H9 (cell line): ENCODE data around the gene SARS1. TPM values are rescaled to one million over a fixed set of nuclear protein-coding genes. Genes with fewer than 3 reads are reported as not detected.

ENCODE experiments used
- DNase-seq: peaks from one replicate; pipeline ENCODE4 v3.0.0-alpha.2; 2017
- H2AFZ ChIP-seq: one replicate; pipeline ENCODE4 v1.6.1; 2013; ENCODE audit warnings: mild to moderate bottlenecking, low read length, control low read depth, moderate library complexity
- H2AK5ac ChIP-seq: 2 replicates; pipeline ENCODE4 v1.6.1; 2013; ENCODE audit warnings: low read length, control low read depth, mixed read lengths; ENCODE audit not compliant: insufficient read length
- H2BK120ac ChIP-seq: one replicate; pipeline ENCODE4 v1.6.1; 2013; ENCODE audit warnings: low read depth, mild to moderate bottlenecking, low read length, control low read depth, inconsistent platforms; ENCODE audit not compliant: poor library complexity, severe bottlenecking
- H2BK12ac ChIP-seq: 2 replicates; pipeline ENCODE4 v1.6.1; 2013; ENCODE audit warnings: low read length, control low read depth, mixed read lengths, low read depth; ENCODE audit not compliant: insufficient read length
- H2BK15ac ChIP-seq: 2 replicates; pipeline ENCODE4 v1.6.1; 2013; ENCODE audit warnings: low read depth, low read length, control low read depth
- H2BK20ac ChIP-seq: one replicate; pipeline ENCODE4 v1.6.1; 2013; ENCODE audit warnings: low read depth, mild to moderate bottlenecking, low read length, control low read depth, inconsistent platforms; ENCODE audit not compliant: poor library complexity, severe bottlenecking
- H2BK5ac ChIP-seq: 2 replicates; pipeline ENCODE4 v1.6.1; 2013; ENCODE audit warnings: low read length, control low read depth, mixed read lengths; ENCODE audit not compliant: insufficient read length
- H3K14ac ChIP-seq: 2 replicates; pipeline ENCODE4 v1.6.1; 2013; ENCODE audit warnings: low read length, control low read depth; ENCODE audit not compliant: insufficient read depth
- H3K18ac ChIP-seq: 2 replicates; pipeline ENCODE4 v1.6.1; 2013; ENCODE audit warnings: low read depth, mild to moderate bottlenecking, mixed read lengths, low read length, control low read depth; ENCODE audit not compliant: insufficient read length
- H3K23ac ChIP-seq: 2 replicates; pipeline ENCODE4 v1.6.1; 2013; ENCODE audit warnings: low read length, control low read depth, mixed read lengths, low read depth; ENCODE audit not compliant: insufficient read length
- H3K23me2 ChIP-seq: 2 replicates; pipeline ENCODE4 v1.6.1; 2013; ENCODE audit warnings: low read depth, mild to moderate bottlenecking, mixed read lengths, low read length, control low read depth; ENCODE audit not compliant: insufficient read length, poor library complexity, severe bottlenecking
- H3K27ac ChIP-seq: 2 replicates; pipeline ENCODE4 v1.5.1; 2013; ENCODE audit warnings: low read length, control low read depth, mixed read lengths, low read depth; ENCODE audit not compliant: insufficient read length
- H3K27me3 ChIP-seq: 2 replicates; pipeline ENCODE4 v1.6.1; 2013; ENCODE audit warnings: low read length, control low read depth, inconsistent platforms; ENCODE audit not compliant: insufficient read depth
- H3K4ac ChIP-seq: 2 replicates; pipeline ENCODE4 v1.6.1; 2013; ENCODE audit warnings: low read depth, mild to moderate bottlenecking, control low read depth, inconsistent platforms, low read length, moderate library complexity
- H3K4me1 ChIP-seq: 2 replicates; pipeline ENCODE4 v1.6.1; 2013; ENCODE audit warnings: low read length, control low read depth, inconsistent platforms; ENCODE audit not compliant: insufficient read depth
- H3K4me2 ChIP-seq: 2 replicates; pipeline ENCODE4 v1.6.1; 2013; ENCODE audit warnings: low read length, control low read depth, mixed read lengths; ENCODE audit not compliant: insufficient read length, insufficient read depth
- H3K56ac ChIP-seq: 2 replicates; pipeline ENCODE4 v1.6.1; 2013; ENCODE audit warnings: low read depth, mild to moderate bottlenecking, mixed read lengths, low read length, control low read depth; ENCODE audit not compliant: insufficient read length
- H3K79me1 ChIP-seq: 2 replicates; pipeline ENCODE4 v1.6.1; 2013; ENCODE audit warnings: low read depth, mild to moderate bottlenecking, moderate library complexity, low read length, control low read depth, inconsistent platforms; ENCODE audit not compliant: insufficient read depth, poor library complexity, severe bottlenecking
- H3K79me2 ChIP-seq: 2 replicates; pipeline ENCODE4 v1.6.1; 2013; ENCODE audit warnings: low read length, control low read depth, inconsistent platforms; ENCODE audit not compliant: insufficient read depth
- H3K9ac ChIP-seq: 2 replicates; pipeline ENCODE4 v1.6.1; 2013; ENCODE audit warnings: low read length, control low read depth, mixed read lengths; ENCODE audit not compliant: insufficient read length; ENCODE audit errors: extremely low read depth
- H3K9me3 ChIP-seq: one replicate; pipeline ENCODE4 v1.6.1; 2013; ENCODE audit warnings: low read depth, low read length, inconsistent platforms; ENCODE audit not compliant: control insufficient read depth
- H3T11ph ChIP-seq: one replicate; pipeline ENCODE4 v1.6.1; 2013; ENCODE audit warnings: mild to moderate bottlenecking, low read length, control low read depth, inconsistent platforms
- H4K20me1 ChIP-seq: one replicate; pipeline ENCODE4 v1.6.1; 2013; ENCODE audit not compliant: control insufficient read depth, insufficient read length, insufficient read depth
- H4K5ac ChIP-seq: 2 replicates; pipeline ENCODE4 v1.6.1; 2013; ENCODE audit warnings: low read depth, mild to moderate bottlenecking, mixed read lengths, low read length, control low read depth; ENCODE audit not compliant: insufficient read length
- H4K8ac ChIP-seq: replicated peaks from 2 replicates; pipeline ENCODE4 v1.6.1; 2013; ENCODE audit warnings: low read length, control low read depth, mixed read lengths, low read depth; ENCODE audit not compliant: insufficient read length
- H4K91ac ChIP-seq: 2 replicates; pipeline ENCODE4 v1.6.1; 2013; ENCODE audit warnings: low read depth, mild to moderate bottlenecking, moderate library complexity, mixed read lengths, low read length, control low read depth; ENCODE audit not compliant: insufficient read length
- H3K27ac Mint-ChIP-seq, 3 experiments: 2 replicates in 2 of 3; 3 replicates in 1 of 3; pipeline ENCODE4 v1.8.0; 2020 to 2021; ENCODE audit warnings: mixed read lengths in 3 of 3, mild to moderate bottlenecking in 1 of 3, moderate library complexity in 1 of 3
- H3K27me3 Mint-ChIP-seq: 2 replicates; pipeline ENCODE4 v1.8.0; 2021; ENCODE audit warnings: low read depth, mild to moderate bottlenecking, moderate library complexity, mixed read lengths
- H3K36me3 Mint-ChIP-seq, 3 experiments: 2 replicates in 2 of 3; 3 replicates in 1 of 3; pipeline ENCODE4 v1.8.0; 2020 to 2021; ENCODE audit warnings: low read depth in 3 of 3, mixed read lengths in 3 of 3; ENCODE audit not compliant: insufficient read depth in 1 of 3
- H3K4me1 Mint-ChIP-seq, 2 experiments: 2 replicates each; pipeline ENCODE4 v1.8.0; 2020; ENCODE audit warnings: mixed read lengths in 2 of 2
- H3K4me3 Mint-ChIP-seq, 2 experiments: 2 replicates in 1 of 2; 3 replicates in 1 of 2; pipeline ENCODE4 v1.8.0; 2020 to 2021; ENCODE audit warnings: mild to moderate bottlenecking in 2 of 2, mixed read lengths in 2 of 2, moderate library complexity in 1 of 2
- H3K9me3 Mint-ChIP-seq, 2 experiments: 2 replicates in 1 of 2; 3 replicates in 1 of 2; pipeline ENCODE4 v1.8.0; 2020; ENCODE audit warnings: mild to moderate bottlenecking in 2 of 2, mixed read lengths in 2 of 2, moderate library complexity in 1 of 2
- WGBS: extraction: QIAGEN DNeasy Blood & Tissue Kit; methylation state at CpG from one replicate; pipeline ENCODE4 v1.1.7; 2013; ENCODE audit warnings: missing lambda C conversion rate, low lambda C conversion rate, mixed read lengths; ENCODE audit not compliant: insufficient read length; ENCODE audit errors: extremely low coverage; 5-methylcytosine and 5-hydroxymethylcytosine counted together
- total RNA-seq: library from RNA; stranded (reverse); gene quantifications from 2 replicates; pipeline ENCODE4 v1.2.1, GENCODE V29; 2021
- TF ChIP-seq, protein P1 (sequence below): fragments of 200-600 bp; sonication (generic); conservative IDR thresholded peaks from 3 replicates; pipeline ENCODE4 v1.8.0; 2021; ENCODE audit warnings: antibody characterized with exemption, mild to moderate bottlenecking

The SARS1 gene
- total RNA-seq, 1 experiment from 2014 or later: 139 TPM

DNA sequence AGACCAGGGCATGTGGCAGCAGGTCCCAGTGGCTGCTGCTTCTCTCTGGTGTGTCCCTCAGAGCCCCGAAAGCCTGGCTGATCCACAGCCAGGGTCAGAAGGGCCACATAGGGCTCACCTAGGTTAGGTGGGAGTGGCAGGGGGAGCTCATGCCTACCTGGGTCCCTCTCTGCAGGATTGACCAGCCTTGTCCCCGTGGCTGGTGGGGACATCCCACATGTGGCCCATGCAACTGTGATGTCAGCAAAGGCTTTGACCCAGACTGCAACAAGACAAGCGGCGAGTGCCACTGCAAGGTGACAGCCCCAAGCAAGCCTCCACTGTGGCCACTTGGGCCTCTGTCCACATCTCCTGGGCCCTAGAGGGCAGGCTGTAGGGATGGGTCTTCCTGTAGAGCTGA lies 51.3 kb downstream of the SARS1 start:
- Histone ChIP-seq H3K4me2 (no peak overlapping the region), H3K14ac (no peak overlapping the region), H3K4ac (no peak overlapping the region), H3K23me2 (no peaks in the 10 kb centered on the region), H2AK5ac (no peak overlapping the region), H3K56ac (no peak overlapping the region), H4K5ac (no peak overlapping the region), H3K18ac (no peak overlapping the region), H4K91ac (no peak overlapping the region), H4K8ac (no peak overlapping the region), H3K79me2 (no peaks in the 10 kb centered on the region), H3K27me3 (no peaks in the 10 kb centered on the region), H3K79me1 (no peaks in the 10 kb centered on the region), H2AFZ (no peak overlapping the region), H3K9me3 (no peaks in the 10 kb centered on the region), H3K4me1 (no peaks in the 10 kb centered on the region), H3T11ph (no peak overlapping the region), H2BK15ac (no peak overlapping the region), H2BK12ac (no peak overlapping the region), H4K20me1 (no peaks in the 10 kb centered on the region), H2BK120ac (no peak overlapping the region), H3K23ac (no peak overlapping the region), H2BK5ac (no peak overlapping the region), H3K9ac (no peak overlapping the region), H3K27ac (no peak overlapping the region), H2BK20ac (no peak overlapping the region)
- Mint-ChIP-seq H3K36me3 (peaks cover 9 to 50% (median 35%) of the 10 kb centered on the region in 3 experiments; a peak in 6 of 7 replicates), H3K4me3 (no peak overlapping the region), H3K9me3 (no peaks in the 10 kb centered on the region; a peak in 1 of 5 replicates), H3K4me1 (peaks cover 10 to 17% of the 10 kb centered on the region in 2 experiments), H3K27ac (no peak overlapping the region), H3K27me3 (no peaks in the 10 kb centered on the region)
- WGBS: no CpG with 5 or more reads among the region's 4 CpGs
- TF ChIP-seq, protein P1, sequence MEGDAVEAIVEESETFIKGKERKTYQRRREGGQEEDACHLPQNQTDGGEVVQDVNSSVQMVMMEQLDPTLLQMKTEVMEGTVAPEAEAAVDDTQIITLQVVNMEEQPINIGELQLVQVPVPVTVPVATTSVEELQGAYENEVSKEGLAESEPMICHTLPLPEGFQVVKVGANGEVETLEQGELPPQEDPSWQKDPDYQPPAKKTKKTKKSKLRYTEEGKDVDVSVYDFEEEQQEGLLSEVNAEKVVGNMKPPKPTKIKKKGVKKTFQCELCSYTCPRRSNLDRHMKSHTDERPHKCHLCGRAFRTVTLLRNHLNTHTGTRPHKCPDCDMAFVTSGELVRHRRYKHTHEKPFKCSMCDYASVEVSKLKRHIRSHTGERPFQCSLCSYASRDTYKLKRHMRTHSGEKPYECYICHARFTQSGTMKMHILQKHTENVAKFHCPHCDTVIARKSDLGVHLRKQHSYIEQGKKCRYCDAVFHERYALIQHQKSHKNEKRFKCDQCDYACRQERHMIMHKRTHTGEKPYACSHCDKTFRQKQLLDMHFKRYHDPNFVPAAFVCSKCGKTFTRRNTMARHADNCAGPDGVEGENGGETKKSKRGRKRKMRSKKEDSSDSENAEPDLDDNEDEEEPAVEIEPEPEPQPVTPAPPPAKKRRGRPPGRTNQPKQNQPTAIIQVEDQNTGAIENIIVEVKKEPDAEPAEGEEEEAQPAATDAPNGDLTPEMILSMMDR: no peak
- DNase-seq: no peak
